HG03196 (cell line): ENCODE data around the gene CEP128.

ENCODE experiments used
- ATAC-seq: cut with Tn5 transposase; IDR thresholded peaks from one replicate; pipeline ENCODE4 v1.9.1; 2021; ENCODE audit not compliant: unreplicated experiment

The CEP128 gene

DNA sequence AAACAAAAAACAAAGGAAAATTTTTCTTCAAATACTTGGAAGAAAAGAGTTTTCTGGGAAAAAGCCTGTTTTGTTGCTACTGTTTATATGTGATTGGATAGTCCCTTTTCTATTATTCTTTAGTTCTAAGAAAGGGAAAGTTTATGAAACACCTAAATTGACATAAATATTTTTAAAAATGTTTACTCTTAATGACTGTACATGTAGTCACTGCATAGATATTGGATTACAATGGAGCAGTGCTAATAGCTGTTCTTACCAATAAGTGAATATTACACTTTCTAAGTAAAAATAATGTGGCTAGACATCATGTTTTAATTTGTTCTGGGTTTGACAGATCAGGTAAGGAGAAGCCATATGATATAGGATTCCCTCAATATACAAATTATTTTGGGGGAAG lies 377.5 kb downstream of the CEP128 start:
- no peak for ATAC-seq

DNA sequence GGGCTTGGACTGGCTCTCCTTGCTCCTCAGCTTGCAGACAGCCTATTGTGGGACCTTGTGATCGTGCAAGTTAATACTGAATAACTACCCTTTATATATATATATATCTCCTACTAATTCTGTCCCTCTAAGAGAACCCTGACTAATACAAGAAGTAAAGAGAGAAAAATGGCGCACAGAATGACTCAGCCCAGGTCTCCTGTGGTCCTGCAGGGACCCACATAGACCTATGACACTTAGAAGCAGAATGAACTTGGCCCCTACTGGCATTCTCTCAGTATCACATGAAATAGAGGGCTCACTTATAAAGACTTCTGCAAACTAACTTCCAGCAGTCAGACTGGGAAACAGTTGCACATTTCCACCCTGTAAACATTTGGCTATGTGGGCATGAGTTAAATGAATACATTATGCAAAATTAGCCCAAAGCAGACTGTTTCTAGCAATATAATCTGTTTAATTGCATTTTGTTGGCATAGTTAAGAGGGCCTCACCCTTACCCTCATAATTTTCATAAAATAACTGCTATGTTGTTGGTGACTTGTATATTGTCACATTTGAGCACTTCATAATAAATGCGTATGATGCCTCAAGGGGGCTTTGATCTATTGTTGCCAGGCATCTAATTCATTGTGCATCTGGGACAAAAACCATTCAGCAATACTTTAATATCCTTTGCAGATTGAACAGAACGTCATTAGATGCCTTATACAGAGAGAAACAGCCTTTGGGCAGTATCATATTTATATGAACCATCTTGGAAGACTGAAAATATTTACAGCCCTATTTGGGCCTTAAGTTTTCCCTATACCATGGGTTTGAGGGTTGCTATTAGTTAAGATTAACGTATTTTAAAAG lies 380.5 kb downstream of the CEP128 start:
- ATAC-seq, result peak; percentile 74

DNA sequence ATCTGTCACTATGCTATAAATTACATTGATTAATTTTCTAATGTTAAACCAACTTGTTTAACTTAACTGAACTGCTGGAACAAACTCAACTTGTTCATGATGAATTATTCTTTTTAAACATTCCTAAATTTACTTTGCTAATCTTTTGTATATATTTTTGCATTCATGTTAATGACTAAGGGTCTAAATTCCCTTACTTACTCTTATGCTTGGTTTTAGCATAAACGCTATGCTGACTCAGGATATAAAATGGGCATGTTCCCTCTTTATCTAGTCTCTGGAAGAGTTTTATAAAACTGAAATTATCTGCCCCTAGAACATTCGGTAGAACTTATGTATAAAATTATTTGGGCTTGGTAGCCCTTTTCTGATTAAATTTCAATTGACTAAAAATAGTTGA lies 387.4 kb downstream of the CEP128 start:
- no peak for ATAC-seq

DNA sequence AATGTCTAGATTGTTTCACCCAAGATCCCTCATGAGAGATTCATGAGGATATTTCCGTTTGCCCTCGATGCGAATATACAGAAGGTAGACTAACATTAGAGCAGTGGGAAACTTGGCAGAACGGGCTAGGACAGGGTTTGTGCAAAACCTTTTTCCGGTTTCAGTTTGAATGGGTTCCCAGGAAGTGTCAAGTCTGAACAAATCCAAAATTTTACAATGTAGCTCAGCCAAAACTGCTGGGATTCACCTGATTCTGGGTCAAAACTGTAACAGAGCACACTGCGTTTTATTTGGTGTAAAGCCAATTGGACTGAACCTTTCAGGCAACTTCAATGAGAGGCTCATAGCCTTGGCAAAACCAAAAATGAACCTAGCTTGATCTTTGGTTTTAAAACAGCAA lies 392.4 kb downstream of the CEP128 start:
- ATAC-seq, result no peak

DNA sequence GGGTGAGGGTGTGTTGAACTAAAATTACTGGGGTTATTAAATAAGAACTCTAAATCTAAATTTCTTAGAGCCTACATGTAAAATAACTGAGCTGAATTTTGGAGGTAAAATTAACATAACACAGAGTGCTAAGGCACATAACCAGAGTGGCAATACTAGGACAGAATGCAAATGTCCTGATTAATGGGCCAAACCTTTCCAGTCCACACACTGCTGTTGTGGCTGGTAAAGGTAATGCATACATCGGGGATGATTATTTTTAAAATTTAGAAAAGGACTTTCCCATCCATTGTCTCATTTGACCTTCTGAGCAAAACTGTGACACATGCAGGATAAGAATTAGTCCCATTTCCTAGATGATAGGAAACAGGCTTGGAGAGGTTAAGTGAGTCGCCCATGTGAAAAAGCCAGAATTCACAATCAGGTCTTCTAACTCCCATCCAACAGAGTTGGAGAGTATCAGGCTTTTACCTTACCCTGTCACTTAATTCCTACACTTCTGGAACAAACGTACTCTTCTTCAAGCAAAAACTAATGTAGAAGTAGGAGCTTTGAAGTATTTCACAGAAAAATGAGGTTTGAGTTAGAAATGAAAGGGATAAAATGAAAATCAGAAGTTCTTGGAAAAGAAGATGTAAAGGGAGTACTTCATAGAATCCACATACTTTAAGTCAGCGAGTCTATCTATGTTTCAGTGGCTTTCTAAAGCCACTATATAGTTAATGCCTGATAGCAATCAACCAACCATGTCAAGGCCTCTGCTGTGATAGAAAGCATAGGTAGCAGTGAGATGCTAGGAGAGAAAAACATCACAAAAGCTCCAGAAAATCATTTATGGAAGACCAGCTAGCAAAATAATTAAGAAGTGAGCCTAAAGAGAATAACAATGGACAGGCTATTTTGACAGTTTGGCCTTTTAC lies 395.3 kb downstream of the CEP128 start:
- ATAC-seq, result no peak

DNA sequence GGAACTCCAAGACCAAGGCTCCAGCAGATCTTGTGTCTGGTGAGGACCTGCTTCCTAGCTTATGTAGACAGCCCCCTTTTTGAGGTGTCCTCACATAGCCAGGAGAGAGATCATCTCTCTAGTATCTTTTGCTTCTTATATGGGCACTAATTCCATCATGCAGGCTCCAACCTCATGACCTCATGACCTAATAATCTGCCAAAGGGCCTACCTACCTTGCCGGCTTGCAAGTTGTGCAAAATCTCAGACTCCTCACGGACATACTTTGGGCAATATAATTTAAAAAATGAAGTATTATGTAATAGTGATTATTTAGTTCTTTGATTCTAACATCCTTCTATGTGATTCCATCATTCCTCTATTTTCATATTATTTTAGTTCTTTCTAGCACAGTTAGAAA lies 397.2 kb downstream of the CEP128 start:
- ATAC-seq, result no peak

DNA sequence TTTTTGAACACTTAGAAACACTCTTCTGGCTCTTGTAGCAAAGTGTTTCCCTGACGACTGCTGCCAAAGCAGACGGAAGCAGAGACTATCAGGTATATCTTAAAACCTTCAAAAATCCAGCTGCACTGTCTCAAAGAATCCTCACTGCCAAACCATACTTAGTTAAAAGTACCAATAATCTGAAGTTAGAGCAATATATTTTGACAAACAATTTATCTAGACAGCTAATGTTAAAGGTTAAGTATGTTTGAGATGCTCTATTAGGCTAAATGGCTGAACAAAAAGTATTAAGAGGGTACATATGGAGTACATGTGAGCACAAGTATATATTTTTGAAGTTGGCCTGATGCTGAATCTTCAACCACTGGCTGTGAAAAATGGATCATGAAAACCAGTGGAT lies 398.3 kb downstream of the CEP128 start:
- ATAC-seq, result no peak

DNA sequence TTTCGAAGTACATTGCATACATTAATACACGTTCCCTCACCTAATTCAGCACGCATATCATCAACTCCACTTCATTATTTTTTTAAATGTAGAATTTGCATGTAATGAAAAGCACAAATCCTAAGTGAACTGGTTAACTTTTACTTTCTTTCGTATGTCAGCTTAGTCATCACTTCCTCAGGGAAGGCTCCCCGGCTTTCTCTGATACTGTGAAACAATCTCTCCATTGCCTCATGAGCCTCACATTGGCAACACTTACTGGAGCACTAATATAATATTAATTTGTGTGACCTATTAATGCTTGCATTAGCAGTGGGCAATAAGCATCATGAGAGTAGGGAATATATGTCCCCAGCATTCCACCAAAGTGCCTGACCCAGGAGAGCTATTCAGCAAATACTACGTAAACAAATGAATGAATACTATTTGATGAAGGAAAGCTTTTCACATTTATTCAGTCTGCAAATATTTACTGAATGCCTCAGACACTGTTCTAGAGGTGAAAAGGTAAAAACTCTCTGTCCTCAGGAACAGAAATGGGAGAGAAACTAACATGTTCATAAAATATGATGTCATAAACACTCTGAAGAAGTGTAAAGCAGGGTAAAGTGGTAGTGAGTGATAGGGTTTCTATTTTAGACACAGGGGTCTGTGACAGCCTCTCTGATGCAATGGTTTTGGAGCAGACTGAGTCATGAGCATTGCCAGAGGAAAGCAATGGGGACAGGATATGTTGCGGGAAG lies 402.7 kb downstream of the CEP128 start:
- no peak for ATAC-seq

DNA sequence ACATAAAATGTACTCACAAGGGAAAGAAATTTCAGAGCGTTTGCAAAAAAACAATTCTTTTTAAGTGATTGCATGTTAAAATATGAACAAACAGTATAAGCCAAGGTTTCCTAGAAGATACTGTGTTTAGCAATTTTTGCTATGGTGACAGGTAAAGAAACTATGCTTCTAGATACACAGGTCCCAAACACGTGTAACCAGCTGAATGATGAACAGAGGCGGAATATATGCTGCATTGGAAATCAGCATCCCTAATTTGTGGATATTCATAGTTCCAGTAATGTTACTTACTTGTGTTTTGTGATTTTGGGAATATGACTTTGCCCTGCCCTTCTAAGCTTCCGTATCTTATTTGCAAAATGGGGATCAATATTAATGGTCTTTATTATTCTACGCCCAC lies 403.9 kb downstream of the CEP128 start:
- no peak for ATAC-seq

DNA sequence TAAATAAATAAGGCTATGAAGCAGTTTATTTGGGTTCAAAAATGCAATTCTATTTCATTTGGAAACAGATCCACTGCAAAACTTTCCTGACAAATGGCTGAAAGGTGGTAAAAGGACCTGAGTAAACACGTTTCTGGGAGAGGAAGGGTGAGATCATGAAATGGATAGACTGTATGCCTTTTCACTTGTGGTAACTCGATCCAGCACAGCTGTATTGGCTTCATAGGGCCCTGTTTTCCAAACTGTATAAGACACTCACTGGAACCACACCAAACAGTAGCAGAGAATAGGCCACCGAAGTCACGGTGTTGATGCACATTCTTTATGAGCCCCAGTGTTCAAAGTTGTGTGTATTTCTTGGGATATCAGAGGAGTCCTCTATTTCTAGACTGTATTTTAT lies 405.1 kb downstream of the CEP128 start:
- no peak for ATAC-seq

DNA sequence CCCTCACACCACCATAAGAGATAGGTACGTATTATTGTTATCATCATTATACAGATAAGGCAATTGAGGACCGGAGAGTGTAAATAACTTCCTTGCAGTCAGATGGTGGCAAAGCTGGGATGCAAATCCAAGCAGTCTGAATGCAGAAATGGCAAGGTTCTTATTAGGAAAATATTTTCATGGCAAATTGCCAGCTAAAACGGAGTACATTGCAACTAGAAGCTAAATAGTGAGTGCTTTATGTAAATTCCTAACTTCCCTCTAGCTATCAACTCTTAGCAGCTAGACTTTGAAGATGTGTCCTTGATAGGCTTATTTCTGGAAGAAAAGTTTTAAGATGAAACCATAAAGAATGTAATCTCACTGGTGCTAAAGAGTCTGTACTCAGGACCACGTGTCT lies 406.4 kb downstream of the CEP128 start:
- ATAC-seq, result no peak

DNA sequence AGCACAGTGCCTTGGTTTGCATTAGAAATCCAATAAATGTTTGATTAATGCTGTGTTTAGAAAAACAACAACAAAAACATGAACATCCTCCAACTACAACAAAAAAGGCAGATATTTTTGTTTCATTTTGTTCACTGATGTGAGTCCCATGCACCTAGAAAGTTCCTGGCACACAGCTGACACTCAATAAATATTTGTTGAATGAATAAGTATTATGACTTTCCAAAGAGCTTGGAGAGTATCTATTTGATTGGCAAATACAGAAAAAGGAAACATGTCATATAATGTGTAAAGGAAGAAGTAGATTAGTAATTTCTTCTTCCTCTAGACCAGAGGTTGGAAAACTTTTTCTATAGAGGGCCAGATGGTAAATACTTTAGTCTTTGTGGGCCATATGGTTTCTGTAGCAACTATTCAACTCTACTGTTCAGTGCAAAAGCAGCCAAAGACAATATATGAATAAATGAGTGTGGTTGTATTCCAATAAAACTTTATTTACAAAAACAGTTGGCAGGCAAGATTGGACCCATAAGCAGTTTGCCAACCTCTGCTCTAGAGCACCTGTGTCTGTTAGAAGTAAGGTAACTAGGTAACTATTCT lies 417.9 kb downstream of the CEP128 start:
- no peak for ATAC-seq

DNA sequence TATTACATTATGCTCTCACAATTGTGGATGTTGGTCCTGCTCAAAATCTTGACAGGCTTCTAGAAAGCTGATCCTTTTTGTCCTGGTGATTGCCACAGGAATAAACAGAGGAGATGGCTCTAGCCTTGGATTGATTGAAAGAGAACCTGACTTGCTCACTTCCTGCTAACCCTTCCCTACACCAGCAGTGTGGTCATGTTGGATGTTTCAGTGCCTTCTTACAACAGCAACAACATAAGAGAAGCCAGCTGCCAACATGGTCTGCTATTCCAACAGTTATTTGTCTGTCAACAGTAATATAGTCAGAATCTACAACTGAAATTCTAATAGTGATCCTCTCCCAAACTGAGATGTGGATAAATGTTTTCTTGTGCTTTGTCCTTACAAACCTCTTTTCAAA lies 418.6 kb downstream of the CEP128 start:
- ATAC-seq, result no peak

DNA sequence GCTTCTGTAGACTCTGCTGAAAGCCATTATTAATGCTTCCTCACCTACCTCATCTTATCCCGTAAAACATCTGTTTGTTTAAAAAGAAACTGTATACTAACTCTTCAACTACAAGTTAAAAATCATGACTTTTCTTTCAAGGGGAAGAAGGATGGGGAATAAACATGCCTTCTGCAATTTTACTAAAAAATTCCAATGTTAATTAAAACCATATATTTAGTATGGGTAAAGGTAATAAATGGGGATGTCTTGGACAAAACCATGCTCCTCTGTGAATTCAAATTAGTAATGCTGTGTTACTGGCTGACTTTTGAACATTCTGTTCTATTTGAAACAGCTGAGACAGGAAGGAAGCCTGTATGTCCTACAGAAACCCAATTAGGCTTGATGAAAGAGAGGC lies 419.1 kb downstream of the CEP128 start:
- ATAC-seq, result no peak

DNA sequence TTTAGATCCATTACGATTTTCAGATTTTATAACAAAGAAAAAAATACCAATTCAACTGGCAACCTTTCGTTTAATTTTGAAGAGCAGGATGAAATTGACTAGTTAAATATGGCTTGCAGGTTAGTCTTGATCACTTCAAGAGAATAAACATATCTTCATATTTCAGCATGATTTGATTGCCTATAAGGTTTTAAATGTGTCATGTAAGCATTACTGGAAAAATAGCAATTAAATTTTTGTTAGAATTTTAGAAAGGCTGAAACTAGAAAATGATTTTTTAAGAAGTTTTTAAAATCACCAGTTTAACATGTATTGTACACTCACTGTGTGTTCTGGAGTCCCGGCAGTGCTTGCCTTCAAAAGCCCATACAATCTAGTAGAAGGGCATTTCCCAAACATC lies 420.1 kb downstream of the CEP128 start:
- no peak for ATAC-seq

DNA sequence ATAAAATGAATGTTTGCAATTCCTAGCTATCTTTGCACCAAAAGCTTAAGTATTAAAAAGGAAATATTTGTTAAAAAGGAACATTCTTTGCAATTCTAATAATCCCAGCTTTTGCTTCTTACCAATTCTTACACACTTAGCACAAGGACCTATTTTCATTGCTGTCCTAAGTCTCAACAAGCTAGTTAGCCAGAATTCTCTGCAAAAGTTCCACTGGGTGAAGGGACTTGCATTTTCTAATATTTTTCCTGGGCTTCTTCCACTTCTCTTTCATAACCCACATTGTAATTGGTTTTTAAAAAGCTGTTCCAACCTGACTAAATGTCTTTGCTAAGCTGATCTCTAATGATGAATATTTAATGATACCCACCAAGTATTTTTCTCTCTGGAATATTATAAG lies 422.5 kb downstream of the CEP128 start:
- no peak for ATAC-seq

DNA sequence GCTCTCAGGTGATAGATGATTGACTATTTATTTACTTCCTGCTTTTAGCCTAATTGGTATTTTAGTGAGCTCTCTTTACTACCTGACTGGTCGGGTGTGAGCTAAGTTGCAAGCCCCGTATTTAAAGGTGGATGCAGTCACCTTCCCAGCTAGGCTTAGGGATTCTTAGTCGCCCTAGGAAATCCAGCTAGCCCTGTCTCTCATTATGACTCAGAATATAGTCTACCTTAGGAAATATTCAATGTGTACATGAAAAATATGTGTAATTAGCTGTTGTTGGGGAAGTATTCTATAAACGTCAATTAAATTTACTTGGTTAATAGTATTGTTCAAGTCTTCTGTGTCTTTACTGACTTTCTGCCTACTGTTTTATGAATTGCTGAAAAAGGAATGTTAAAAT lies 423.4 kb downstream of the CEP128 start:
- ATAC-seq, result no peak

DNA sequence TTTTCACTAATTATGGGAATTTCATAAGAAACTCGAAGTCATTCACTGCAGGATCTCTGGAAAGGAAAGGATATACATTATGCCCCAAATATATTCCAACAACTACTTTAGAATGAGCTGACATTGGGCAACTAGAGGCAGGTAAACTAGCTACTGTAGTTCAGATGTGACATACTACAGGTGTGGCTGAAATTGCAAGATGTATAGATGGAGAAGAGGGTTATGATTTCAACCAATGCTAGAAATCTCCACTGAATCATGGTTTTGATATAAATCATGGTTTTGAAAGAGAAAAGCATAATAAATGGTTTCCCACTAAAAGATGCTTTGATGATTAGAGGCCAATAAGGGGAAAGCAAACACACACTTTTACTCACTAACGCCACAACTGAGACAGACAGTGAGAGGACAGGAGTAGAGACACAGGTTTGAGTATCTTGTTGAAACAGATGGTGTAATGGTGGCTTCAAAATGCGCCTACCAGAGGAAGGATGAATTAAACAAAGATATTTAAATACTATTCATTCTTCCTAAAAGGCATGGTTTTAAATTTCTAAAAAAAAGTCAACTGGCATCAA lies 434.2 kb downstream of the CEP128 start:
- ATAC-seq, result no peak

DNA sequence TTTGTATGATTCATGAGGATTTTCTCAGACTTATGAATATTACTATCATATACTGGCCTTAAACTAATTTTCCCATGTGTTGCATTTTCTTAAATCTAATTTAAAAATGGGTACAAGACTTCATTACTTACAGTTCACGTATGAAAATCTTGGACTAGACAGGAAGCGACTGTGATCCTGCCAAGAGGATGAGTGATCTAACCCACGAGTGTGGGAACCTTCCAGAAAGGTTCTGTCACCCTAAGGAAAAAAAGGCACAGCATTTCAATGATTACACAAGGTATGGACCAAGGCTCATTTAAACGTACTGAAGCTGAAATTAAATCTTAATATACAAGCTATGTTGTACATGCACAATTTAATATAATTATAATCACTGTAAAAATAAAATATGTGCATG lies 436.8 kb downstream of the CEP128 start:
- no peak for ATAC-seq

DNA sequence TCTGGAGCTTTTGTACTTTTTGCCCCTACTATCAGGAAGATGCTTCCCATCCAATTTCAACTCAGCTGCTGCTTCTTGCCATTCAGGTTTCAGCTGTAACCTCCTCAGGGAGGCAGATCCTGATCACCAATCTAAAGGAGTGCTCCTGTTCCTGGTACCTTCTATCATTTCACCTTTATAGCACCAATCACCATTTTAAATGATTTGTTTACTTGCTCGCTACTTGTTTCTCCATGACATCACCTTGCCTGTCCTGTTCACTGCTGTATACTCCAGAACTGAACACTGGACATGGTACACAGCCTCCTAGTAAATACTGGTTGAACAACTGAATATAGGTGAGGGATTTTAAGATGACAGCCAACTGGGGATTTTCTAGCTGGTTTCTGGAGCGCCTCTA lies 443.0 kb downstream of the CEP128 start:
- no peak for ATAC-seq

DNA sequence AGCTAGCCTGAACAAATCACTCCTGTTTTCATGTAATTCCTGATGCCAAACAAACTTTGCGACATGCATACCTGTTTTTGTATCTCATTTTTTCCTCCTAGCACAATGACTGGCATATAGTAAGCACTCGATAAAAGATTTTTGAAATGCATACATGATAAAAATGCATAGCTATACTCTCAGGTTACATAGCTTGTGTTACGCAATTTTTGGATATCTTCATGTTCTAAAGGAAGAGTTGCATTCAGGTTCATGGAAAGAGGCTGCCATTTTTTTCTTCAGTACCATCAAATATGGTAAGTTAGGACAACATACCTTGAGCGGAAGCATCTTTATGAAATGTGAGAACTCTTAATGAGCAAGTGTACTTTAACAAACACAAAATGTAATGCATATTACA lies 445.4 kb downstream of the CEP128 start:
- ATAC-seq, result no peak
